HUES64 (cell line): Measurements from ENCODE around the gene ATP11A.
A peak's percentile ranks its signal among the peaks of the same experiment; 100 is the strongest.

Source experiments
- H3K27ac ChIP-seq: 2 replicates; pipeline ENCODE4 v1.7.0; 2013; ENCODE audit warnings: low read depth, low read length, inconsistent platforms
- H3K27me3 ChIP-seq: 2 replicates; pipeline ENCODE4 v1.6.1; 2013; ENCODE audit warnings: mild to moderate bottlenecking, low read length; ENCODE audit not compliant: insufficient read depth
- H3K36me3 ChIP-seq: 2 replicates; pipeline ENCODE4 v1.6.1; 2013; ENCODE audit warnings: mild to moderate bottlenecking, low read length; ENCODE audit not compliant: insufficient read depth
- H3K4me1 ChIP-seq: 2 replicates; pipeline ENCODE4 v1.6.1; 2013; ENCODE audit warnings: mild to moderate bottlenecking, low read length, moderate library complexity; ENCODE audit not compliant: insufficient read depth
- H3K4me3 ChIP-seq: 2 replicates; pipeline ENCODE4 v1.5.1; 2013; ENCODE audit warnings: mild to moderate bottlenecking, low read length, moderate library complexity
- H3K9ac ChIP-seq: 2 replicates; pipeline ENCODE4 v1.6.1; 2013; ENCODE audit warnings: mild to moderate bottlenecking, low read depth, low read length
- H3K9me3 ChIP-seq: 2 replicates; pipeline ENCODE4 v1.6.1; 2013; ENCODE audit warnings: low read depth, low read length; ENCODE audit not compliant: insufficient read depth
- WGBS: fragments of 150-250, 120-280 bp; methylation state at CpG from one replicate; pipeline ENCODE4 v1.1.7; 2013; ENCODE audit warnings: missing lambda C conversion rate; 5-methylcytosine and 5-hydroxymethylcytosine counted together

ATP11A gene

GRCh38 chr13:112893570-112894422 is 204.0 kb downstream of the ATP11A start:
- H3K27me3 ChIP-seq = peaks cover 54% of the 10 kb centered on the region
- peak overlapping the region; percentile 52 for H3K4me3 ChIP-seq
- no peaks in the 10 kb centered on the region for H3K36me3 ChIP-seq
- H3K4me1 ChIP-seq = peaks cover 46% of the 10 kb centered on the region
- peak overlapping the region; percentile 62 for H3K9ac ChIP-seq
- H3K27ac ChIP-seq = peak overlapping the region; percentile 91
- 3% methylated on average over 23 of the region's 51 CpGs for WGBS
- no peaks in the 10 kb centered on the region for H3K9me3 ChIP-seq

- H3K27ac ChIP-seq = 0 out of 2 replicates have a peak overlapping the region, but pooled peaks have one; percentile 10
- 0% methylated on average over 30 of the region's 34 CpGs for WGBS
Measured at GRCh38 chr13:112894423-112894672, 204.5 kb downstream of the ATP11A start.

DNA sequence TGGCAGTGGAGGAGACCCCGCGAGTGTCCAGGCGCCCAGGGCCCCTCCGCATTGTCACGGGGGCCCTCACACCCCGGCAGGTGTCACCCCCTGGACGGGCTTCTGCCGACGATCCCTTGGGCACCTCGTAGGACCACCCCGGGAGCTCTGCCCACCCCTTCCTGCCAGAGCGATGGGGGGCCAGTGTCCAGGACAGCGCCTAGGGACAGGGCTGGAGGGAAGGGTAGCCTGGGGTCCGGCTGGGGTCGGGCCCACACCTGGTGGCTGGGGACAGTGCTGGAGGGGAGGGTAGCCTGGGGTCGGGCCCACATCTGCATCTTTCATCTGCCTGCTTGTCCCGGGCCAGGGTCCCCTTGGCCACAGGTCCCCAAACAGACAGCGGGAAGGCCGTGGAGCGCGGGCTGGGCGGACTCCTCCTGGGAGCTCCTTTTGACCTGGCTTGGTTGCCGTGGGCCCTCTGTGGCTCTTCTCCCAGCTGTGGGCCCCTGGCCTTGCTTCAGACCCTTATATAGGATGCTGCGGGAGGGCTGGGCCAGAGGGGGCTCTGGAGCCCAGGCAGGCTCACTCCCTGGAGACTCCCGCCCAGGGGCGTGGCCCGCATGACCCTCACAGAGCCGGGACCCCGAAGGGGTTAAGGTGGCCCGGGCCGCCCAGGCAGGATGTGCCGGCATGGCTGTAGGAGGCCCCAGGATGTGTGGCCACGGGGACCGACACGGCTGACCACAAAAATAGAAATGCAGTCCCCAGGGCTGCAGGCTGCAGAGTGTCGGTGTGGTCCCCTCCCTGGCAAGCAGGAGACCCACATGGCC is 205.0 kb downstream of the ATP11A start:
- 3% methylated on average over 36 of the region's 36 CpGs for WGBS

More at GRCh38 chr13:112894423-112894672, 204.5 kb downstream of the ATP11A start:
- Histone ChIP-seq H3K27me3 (peaks cover 52% of the 10 kb centered on the region), H3K9ac (peak overlapping the region; percentile 46), H3K9me3 (no peaks in the 10 kb centered on the region), H3K4me3 (peak overlapping the region; percentile 59), H3K4me1 (peaks cover 46% of the 10 kb centered on the region), H3K36me3 (no peaks in the 10 kb centered on the region)

DNA sequence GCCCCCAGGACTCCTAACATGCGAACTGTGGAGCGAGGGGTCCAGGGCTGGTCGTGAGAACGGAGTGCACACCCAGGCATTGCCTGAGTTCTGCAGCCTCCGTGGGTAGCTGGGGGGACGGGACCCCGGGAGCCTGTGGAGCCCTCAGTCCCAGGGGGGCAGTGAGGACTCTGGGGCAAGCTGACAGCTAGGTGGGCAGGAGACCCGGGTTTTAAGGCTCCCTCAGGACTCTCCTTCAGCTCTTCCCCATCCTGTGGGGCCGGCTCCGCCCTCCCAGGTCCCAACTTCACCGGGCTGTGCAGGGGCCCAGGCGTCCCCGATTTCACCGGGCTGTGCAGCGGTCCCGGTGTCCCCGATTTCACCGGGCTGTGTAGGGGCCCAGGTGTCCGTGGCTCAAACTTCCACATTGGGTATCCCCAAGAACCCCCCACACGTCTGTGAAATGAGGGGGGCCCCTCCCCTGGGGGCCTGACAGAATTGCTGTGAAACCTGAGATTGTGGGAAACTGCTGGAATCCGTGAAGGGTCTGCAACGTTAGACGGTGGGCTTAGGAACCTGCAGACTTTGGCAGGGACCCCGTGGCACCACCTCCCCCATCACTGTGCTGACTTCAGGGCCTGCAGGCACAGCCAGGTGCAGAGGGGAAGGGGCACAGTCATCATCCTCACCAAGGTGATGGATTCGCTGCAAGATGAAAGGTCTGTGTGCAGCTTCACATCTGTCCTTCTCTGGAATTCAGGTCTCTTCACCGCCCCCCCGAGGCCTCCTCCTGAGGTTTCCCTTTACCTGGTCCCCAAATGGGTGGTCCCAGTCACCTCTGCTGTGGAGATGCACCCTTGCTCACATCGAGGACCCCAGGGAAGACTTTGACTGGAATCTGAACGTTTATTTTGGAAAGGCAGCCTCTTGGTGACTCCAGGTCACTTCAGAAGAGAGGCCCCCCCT is 206.0 kb downstream of the ATP11A start:
- Histone ChIP-seq H3K27ac (no peak overlapping the region), H3K4me1 (peaks cover 41% of the 10 kb centered on the region), H3K36me3 (no peaks in the 10 kb centered on the region), H3K9ac (no peak overlapping the region), H3K4me3 (peak overlapping the region; percentile 59), H3K9me3 (no peaks in the 10 kb centered on the region), H3K27me3 (peaks cover 43% of the 10 kb centered on the region)
- WGBS = 52% methylated on average over 28 of the region's 29 CpGs

More for the DNA sequence above, 205.0 kb downstream of the ATP11A start:
- Histone ChIP-seq H3K27me3 (peaks cover 52% of the 10 kb centered on the region), H3K4me3 (peak overlapping the region; percentile 59), H3K9me3 (no peaks in the 10 kb centered on the region), H3K27ac (0 out of 2 replicates have a peak overlapping the region, but pooled peaks have one; percentile 10), H3K36me3 (no peaks in the 10 kb centered on the region), H3K9ac (peak overlapping the region; percentile 46), H3K4me1 (peaks cover 46% of the 10 kb centered on the region)

GRCh38 chr13:112896736-112897602 is 207.1 kb downstream of the ATP11A start:
- WGBS = 89% methylated on average over 27 of the region's 27 CpGs
- Histone ChIP-seq H3K4me1 (peaks cover 37% of the 10 kb centered on the region), H3K27me3 (peaks cover 31% of the 10 kb centered on the region)

GRCh38 chr13:112897603-112897955 is 207.7 kb downstream of the ATP11A start:
- Histone ChIP-seq H3K9ac (no peak overlapping the region), H3K36me3 (no peaks in the 10 kb centered on the region), H3K4me3 (no peak overlapping the region), H3K27ac (no peak overlapping the region), H3K4me1 (peaks cover 32% of the 10 kb centered on the region), H3K27me3 (peaks cover 25% of the 10 kb centered on the region), H3K9me3 (no peaks in the 10 kb centered on the region)
- 95% methylated on average over 6 of the region's 6 CpGs for WGBS

More at GRCh38 chr13:112896736-112897602, 207.1 kb downstream of the ATP11A start:
- H3K4me3 ChIP-seq = no peak overlapping the region
- H3K9me3 ChIP-seq = no peaks in the 10 kb centered on the region
- no peaks in the 10 kb centered on the region for H3K36me3 ChIP-seq
- H3K9ac ChIP-seq = no peak overlapping the region
- no peak overlapping the region for H3K27ac ChIP-seq

DNA sequence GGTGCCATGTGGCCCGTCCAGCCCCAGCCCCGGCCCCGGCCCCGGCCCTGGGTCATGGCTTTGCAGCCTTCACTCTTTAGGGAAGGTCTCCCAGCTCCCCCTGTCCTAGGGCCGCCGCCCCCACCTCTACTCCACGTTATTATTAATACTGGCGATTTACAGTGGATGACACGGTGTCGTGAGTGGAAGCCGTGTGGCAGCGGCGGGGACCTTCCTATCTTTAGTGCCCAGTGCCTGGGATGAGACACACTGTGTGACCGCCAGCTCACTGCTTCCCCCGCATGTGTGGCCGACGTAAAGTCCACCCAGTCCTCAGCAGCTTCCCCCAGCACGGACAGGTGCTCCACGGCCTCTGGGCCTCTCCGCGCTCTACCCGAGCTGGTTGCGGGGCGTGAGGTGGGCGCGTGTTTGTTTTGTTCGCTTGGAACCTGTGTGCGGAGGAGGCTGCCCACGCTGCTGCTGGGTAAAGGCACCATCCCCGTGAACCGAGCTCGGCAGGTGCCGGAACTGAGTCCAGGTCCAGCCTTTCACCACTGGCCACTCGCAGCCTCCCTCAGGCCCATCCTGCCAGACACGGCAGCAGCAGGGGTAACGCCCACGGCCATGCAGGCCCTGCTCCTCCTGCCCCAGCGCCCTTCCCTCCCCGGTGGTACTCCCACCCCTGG is 208.2 kb downstream of the ATP11A start:
- Histone ChIP-seq H3K27ac (no peak overlapping the region), H3K4me3 (no peak overlapping the region), H3K9me3 (no peaks in the 10 kb centered on the region), H3K27me3 (peaks cover 20% of the 10 kb centered on the region), H3K9ac (no peak overlapping the region), H3K36me3 (peaks cover 1% of the 10 kb centered on the region; the same call in 1 of the 2 replicates), H3K4me1 (peaks cover 27% of the 10 kb centered on the region)
- 92% methylated on average over 39 of the region's 39 CpGs for WGBS

- H3K27me3 ChIP-seq = peaks cover 15% of the 10 kb centered on the region
- H3K36me3 ChIP-seq = peaks cover 8% of the 10 kb centered on the region
- no peak overlapping the region for H3K27ac ChIP-seq
- no peak overlapping the region for H3K4me3 ChIP-seq
- no peaks in the 10 kb centered on the region for H3K9me3 ChIP-seq
- H3K9ac ChIP-seq = no peak overlapping the region
- peaks cover 20% of the 10 kb centered on the region for H3K4me1 ChIP-seq
- WGBS = 89% methylated on average over 26 of the region's 26 CpGs
Measured at GRCh38 chr13:112898621-112899280, 208.9 kb downstream of the ATP11A start.

DNA sequence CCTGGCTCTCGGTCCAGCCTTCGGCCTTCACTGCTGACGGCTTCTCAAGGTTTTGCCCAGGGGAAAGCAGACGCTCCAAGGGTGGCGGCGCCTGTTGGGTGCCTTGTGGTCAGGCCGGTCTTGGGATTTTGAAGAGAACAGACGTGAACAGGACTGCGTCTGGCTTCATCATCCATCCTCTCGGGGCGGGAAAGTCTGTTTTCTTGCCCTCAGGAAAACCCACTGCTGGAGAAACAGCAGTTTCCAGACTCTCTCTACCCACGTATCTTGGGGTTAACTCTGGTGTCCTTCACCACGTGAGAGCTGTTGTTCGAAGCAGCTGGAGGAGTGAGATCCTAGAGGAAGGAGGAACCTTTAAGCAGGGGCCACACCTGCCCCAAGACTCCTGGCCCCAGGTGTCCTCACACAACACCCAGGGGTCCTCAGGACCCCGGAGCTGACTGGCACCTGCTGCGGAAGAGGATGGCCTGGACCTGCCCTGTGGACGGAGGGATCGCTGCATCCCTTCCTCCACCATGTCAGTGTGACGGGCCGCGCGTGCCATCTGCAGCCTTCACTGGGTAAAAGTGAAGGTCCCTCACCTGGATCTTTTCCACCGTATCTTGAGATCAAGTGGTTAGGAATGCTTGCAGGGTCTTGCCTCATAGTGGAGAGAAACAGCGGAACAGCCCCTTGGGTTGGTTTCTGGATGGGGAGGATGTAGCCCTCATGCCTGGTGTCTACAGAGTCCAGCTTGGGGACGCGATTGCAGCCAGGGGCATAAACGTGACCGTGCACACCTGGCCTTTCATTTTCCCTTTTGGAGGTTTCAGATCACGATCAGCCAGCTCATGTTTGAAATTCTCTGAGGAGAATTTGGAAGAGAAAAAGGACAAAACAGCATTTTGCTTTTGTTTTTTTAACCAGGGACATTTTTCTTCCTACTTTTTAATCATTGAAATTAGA is 209.7 kb downstream of the ATP11A start:
- peaks cover 14% of the 10 kb centered on the region for H3K27me3 ChIP-seq
- H3K27ac ChIP-seq = no peak overlapping the region
- H3K36me3 ChIP-seq = peaks cover 13% of the 10 kb centered on the region
- H3K4me3 ChIP-seq = no peak overlapping the region
- WGBS = 95% methylated on average over 29 of the region's 29 CpGs
- H3K9ac ChIP-seq = no peak overlapping the region
- H3K4me1 ChIP-seq = peaks cover 20% of the 10 kb centered on the region
- H3K9me3 ChIP-seq = peaks cover 4% of the 10 kb centered on the region; the same call in 1 of the 2 replicates
